ENCODE data around the gene SETBP1. TPM values are rescaled to one million over a fixed set of nuclear protein-coding genes. Genes with fewer than 3 reads are reported as not detected.

The SETBP1 gene
- total RNA-seq, 1 donor from 2014 or later: 12.4 TPM

DNA sequence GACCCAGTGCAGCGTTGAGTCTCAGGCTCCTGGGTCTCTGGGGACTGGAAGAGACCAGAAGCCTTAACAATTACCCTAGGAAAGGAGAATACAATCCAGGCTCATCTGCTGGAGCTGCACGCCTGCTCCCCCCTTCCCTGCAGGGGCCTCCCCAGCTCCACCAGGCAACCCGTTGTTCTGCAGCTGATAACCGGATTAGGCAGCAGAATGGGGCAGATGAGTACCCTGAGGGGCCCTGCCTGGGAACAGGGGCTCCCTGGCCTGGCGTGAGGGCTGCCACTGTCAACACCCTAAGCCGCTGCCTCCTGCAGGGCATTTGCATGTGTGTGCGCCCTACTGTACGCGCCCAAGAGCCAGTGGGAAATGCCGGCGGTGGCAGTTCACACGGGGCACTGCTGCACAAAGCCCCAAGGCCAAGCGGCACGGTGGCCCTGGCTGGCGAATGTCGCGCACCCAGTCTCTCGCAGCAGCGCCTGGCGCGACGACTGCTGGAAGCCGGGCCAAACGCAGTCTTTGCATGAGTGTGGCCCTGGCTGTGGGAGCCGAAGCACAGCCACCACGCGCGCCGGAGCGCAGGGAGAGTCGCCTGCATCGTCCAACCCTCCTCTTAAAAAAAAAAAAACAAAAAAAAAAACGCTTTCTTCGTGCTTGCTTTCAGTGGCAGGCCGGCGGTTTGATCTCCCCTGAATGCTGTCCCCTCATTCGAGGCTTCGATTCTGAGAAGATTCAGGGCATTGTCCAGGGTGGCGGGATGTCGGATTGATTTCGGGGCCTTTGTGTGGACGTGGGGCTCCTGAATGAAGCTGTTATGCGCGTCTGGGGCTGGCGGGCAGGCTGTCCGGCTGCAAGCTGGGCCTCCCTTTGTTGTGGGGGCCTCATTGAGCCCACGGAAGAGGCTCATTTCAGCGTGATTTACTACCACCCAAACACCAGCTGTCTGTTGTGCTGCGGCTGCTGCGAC is 63.8 kb downstream of the SETBP1 start:
- Mint-ChIP-seq H3K27ac (ENCODE audit: unreplicated experiment) (no peak overlapping the region), H3K9me3 (ENCODE audit: unreplicated experiment) (no peaks in the 10 kb centered on the region), H3K4me1 (ENCODE audit: low read depth, unreplicated experiment) (no peaks in the 10 kb centered on the region), H3K36me3 (ENCODE audit: low read depth, unreplicated experiment) (peaks cover 8% of the 10 kb centered on the region), H3K4me3 (ENCODE audit: unreplicated experiment) (no peak overlapping the region), H3K27me3 (ENCODE audit: low read depth, unreplicated experiment) (peaks cover 49% of the 10 kb centered on the region)
- no peak for TF ChIP-seq EZH2 (IDR thresholded peaks at IDR 0.05; ENCODE audit: insufficient read depth, low read length)
- TF ChIP-seq, protein P1, sequence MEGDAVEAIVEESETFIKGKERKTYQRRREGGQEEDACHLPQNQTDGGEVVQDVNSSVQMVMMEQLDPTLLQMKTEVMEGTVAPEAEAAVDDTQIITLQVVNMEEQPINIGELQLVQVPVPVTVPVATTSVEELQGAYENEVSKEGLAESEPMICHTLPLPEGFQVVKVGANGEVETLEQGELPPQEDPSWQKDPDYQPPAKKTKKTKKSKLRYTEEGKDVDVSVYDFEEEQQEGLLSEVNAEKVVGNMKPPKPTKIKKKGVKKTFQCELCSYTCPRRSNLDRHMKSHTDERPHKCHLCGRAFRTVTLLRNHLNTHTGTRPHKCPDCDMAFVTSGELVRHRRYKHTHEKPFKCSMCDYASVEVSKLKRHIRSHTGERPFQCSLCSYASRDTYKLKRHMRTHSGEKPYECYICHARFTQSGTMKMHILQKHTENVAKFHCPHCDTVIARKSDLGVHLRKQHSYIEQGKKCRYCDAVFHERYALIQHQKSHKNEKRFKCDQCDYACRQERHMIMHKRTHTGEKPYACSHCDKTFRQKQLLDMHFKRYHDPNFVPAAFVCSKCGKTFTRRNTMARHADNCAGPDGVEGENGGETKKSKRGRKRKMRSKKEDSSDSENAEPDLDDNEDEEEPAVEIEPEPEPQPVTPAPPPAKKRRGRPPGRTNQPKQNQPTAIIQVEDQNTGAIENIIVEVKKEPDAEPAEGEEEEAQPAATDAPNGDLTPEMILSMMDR (IDR thresholded peaks at IDR 0.05; ENCODE audit: insufficient read depth, low read depth, low read length): no peak
- Histone ChIP-seq H3K4me3 (ENCODE audit: insufficient read depth, low read depth, low read length) (no peak overlapping the region), H3K27me3 (ENCODE audit: insufficient read depth, low read length) (peaks cover 8% of the 10 kb centered on the region), H3K9me3 (ENCODE audit: insufficient read depth, low read depth, low read length) (no peaks in the 10 kb centered on the region), H3K4me2 (ENCODE audit: low read length) (peak overlapping the region; percentile 63), H3K4me1 (ENCODE audit: insufficient read depth, low read length) (peaks cover 10% of the 10 kb centered on the region), H3K27ac (ENCODE audit: low read depth, low read length) (no peak overlapping the region), H3K9ac (ENCODE audit: low read length) (no peak overlapping the region), H2AFZ (ENCODE audit: low read depth, low read length) (peak overlapping the region; percentile 58), H3K36me3 (ENCODE audit: insufficient read depth, low read length) (no peaks in the 10 kb centered on the region), H4K20me1 (ENCODE audit: insufficient read depth, low read length) (peaks cover 3% of the 10 kb centered on the region), H3K79me2 (ENCODE audit: insufficient read depth, low read length) (no peaks in the 10 kb centered on the region)
- no peak for FAIRE-seq
- DNase-seq (ENCODE audit: low read depth): no peak

GRCh38 chr18:44747157-44747556 is 66.5 kb downstream of the SETBP1 start:
- Mint-ChIP-seq H3K9me3 (ENCODE audit: unreplicated experiment) (no peaks in the 10 kb centered on the region), H3K27ac (ENCODE audit: unreplicated experiment) (no peak overlapping the region), H3K4me1 (ENCODE audit: low read depth, unreplicated experiment) (peaks cover 3% of the 10 kb centered on the region), H3K4me3 (ENCODE audit: unreplicated experiment) (no peak overlapping the region), H3K27me3 (ENCODE audit: low read depth, unreplicated experiment) (peaks cover 30% of the 10 kb centered on the region), H3K36me3 (ENCODE audit: low read depth, unreplicated experiment) (peaks cover 2% of the 10 kb centered on the region)
- no peak overlapping the region for H3K9ac ChIP-seq (ENCODE audit: low read length)
- H3K27me3 ChIP-seq (ENCODE audit: insufficient read depth, low read length): peaks cover 8% of the 10 kb centered on the region
- H3K4me3 ChIP-seq (ENCODE audit: insufficient read depth, low read depth, low read length): no peak overlapping the region
- TF ChIP-seq, protein P1 (IDR thresholded peaks at IDR 0.05; ENCODE audit: insufficient read depth, low read depth, low read length): no peak
- no peak for TF ChIP-seq EZH2 (IDR thresholded peaks at IDR 0.05; ENCODE audit: insufficient read depth, low read length)
- H3K27ac ChIP-seq (ENCODE audit: low read depth, low read length): no peak overlapping the region
- H4K20me1 ChIP-seq (ENCODE audit: insufficient read depth, low read length): peaks cover 3% of the 10 kb centered on the region
- H3K79me2 ChIP-seq (ENCODE audit: insufficient read depth, low read length): no peaks in the 10 kb centered on the region
- no peaks in the 10 kb centered on the region for H3K9me3 ChIP-seq (ENCODE audit: insufficient read depth, low read depth, low read length)
- no peak overlapping the region for H3K4me2 ChIP-seq (ENCODE audit: low read length)
- FAIRE-seq: no peak
- no peak overlapping the region for H2AFZ ChIP-seq (ENCODE audit: low read depth, low read length)
- H3K36me3 ChIP-seq (ENCODE audit: insufficient read depth, low read length): no peaks in the 10 kb centered on the region
- DNase-seq (ENCODE audit: low read depth): no peak
- peaks cover 10% of the 10 kb centered on the region for H3K4me1 ChIP-seq (ENCODE audit: insufficient read depth, low read length)

- DNase-seq (ENCODE audit: low read depth) (no peak), FAIRE-seq (no peak)
- peaks cover 3% of the 10 kb centered on the region for H4K20me1 ChIP-seq (ENCODE audit: insufficient read depth, low read length)
- no peaks in the 10 kb centered on the region for H3K9me3 ChIP-seq (ENCODE audit: insufficient read depth, low read depth, low read length)
- H3K36me3 Mint-ChIP-seq (ENCODE audit: low read depth, unreplicated experiment): peaks cover 2% of the 10 kb centered on the region
- H3K27ac ChIP-seq (ENCODE audit: low read depth, low read length): no peak overlapping the region
- H3K27me3 ChIP-seq (ENCODE audit: insufficient read depth, low read length): peaks cover 6% of the 10 kb centered on the region
- H3K4me3 ChIP-seq (ENCODE audit: insufficient read depth, low read depth, low read length): no peak overlapping the region
- peaks cover 3% of the 10 kb centered on the region for H3K4me1 Mint-ChIP-seq (ENCODE audit: low read depth, unreplicated experiment)
- H3K27me3 Mint-ChIP-seq (ENCODE audit: low read depth, unreplicated experiment): peaks cover 21% of the 10 kb centered on the region
- H3K79me2 ChIP-seq (ENCODE audit: insufficient read depth, low read length): no peaks in the 10 kb centered on the region
- no peak overlapping the region for H3K4me2 ChIP-seq (ENCODE audit: low read length)
- no peak overlapping the region for H2AFZ ChIP-seq (ENCODE audit: low read depth, low read length)
- peaks cover 4% of the 10 kb centered on the region for H3K4me1 ChIP-seq (ENCODE audit: insufficient read depth, low read length)
- no peak overlapping the region for H3K9ac ChIP-seq (ENCODE audit: low read length)
- no peaks in the 10 kb centered on the region for H3K36me3 ChIP-seq (ENCODE audit: insufficient read depth, low read length)
- H3K9me3 Mint-ChIP-seq (ENCODE audit: unreplicated experiment): peaks cover 2% of the 10 kb centered on the region
- H3K4me3 Mint-ChIP-seq (ENCODE audit: unreplicated experiment): no peak overlapping the region
- TF ChIP-seq, protein P1 (IDR thresholded peaks at IDR 0.05; ENCODE audit: insufficient read depth, low read depth, low read length): no peak
- no peak for TF ChIP-seq EZH2 (IDR thresholded peaks at IDR 0.05; ENCODE audit: insufficient read depth, low read length)
- H3K27ac Mint-ChIP-seq (ENCODE audit: unreplicated experiment): no peak overlapping the region
Measured at GRCh38 chr18:44748582-44748981, 67.9 kb downstream of the SETBP1 start.

Data from astrocyte (in vitro differentiated cells and primary cell).